K562 (cell line): ENCODE data around the gene CHAF1A.

Experiments used
- CHCHD3 ChIP-seq: fragments of 250-450 bp; sonication (Bioruptor Pico); IDR thresholded peaks from 2 replicates; pipeline ENCODE4 v2.1.2; 2022; ENCODE audit warnings: mild to moderate bottlenecking
- EZH2 ChIP-seq: IDR thresholded peaks from 2 replicates; pipeline ENCODE4 v1.6.1; 2012; ENCODE audit warnings: low read depth, mild to moderate bottlenecking, inconsistent platforms, low read length, borderline replicate concordance
- FOXP4 ChIP-seq: sonication (generic); formaldehyde crosslinking; IDR thresholded peaks from 2 replicates; pipeline ENCODE4 v1.8.0; 2022; ENCODE audit warnings: mild to moderate bottlenecking, missing genetic modification reagents, borderline replicate concordance
- JUND ChIP-seq, 2 experiments: IDR thresholded peaks; 2 replicates in 1 of 2; 3 replicates in 1 of 2; pipeline ENCODE4 v1.6.1; 2011; ENCODE audit warnings: borderline replicate concordance in 2 of 2, low read depth in 2 of 2, low read length in 2 of 2, improper control_type of control experiment in 1 of 2, missing biosample characterization in 1 of 2, missing genetic modification characterization in 1 of 2, missing genetic modification reagents in 1 of 2
- MAX ChIP-seq: sonication (generic); formaldehyde crosslinking; IDR thresholded peaks from 2 replicates; pipeline ENCODE4 v1.9.0; 2022; ENCODE audit warnings: mild to moderate bottlenecking, missing genetic modification reagents
- RB1 ChIP-seq: fragments of 450-650 bp; IDR thresholded peaks from 2 replicates; pipeline ENCODE4 v1.6.1; 2017; ENCODE audit warnings: low read depth, mild to moderate bottlenecking
- ZNF431 ChIP-seq: sonication (generic); formaldehyde crosslinking; IDR thresholded peaks from 2 replicates; pipeline ENCODE4 v1.8.0; 2022; ENCODE audit warnings: mild to moderate bottlenecking, missing genetic modification reagents
- TF ChIP-seq, protein P1 (sequence below): sonication (generic); formaldehyde crosslinking; IDR thresholded peaks from 2 replicates; pipeline ENCODE4 v1.8.0; 2023; ENCODE audit warnings: mild to moderate bottlenecking, missing genetic modification reagents

DNA sequence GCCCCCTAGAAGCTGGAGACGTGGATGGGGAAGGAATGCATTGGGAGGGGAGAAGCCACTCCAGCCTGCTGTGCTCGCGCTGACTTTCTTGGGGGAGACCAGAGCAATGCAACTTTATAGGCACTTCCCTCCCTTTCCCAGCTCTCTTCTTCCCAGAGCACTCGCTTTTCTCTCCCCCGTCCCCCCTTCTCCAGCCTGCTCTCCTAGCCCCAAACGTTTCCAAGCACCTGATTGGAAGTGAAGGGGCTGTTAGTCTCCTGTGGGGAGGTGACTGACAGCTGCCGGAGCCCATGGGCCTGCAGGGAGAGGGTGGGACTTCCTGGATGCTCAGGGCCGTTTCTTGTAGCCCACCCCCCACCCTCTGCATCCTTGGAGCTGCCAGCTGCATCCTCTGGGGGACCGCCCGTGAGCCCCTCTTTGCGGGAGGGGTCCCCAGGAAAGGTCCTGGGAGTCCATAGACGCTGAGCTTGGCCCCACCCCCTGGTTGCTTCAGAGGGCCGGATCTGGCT lies 72.1 kb downstream of the CHAF1A start:
- TF ChIP-seq MAX (no peak), FOXP4 (no peak), JUND (IDR thresholded peaks at IDR 0.05; ENCODE audit: borderline replicate concordance, low read depth, low read length) (no peak), JUND (tag; IDR thresholded peaks at IDR 0.05; ENCODE audit: borderline replicate concordance, low read depth, low read length) (no peak), ZNF431 (no peak), CHCHD3 (CRISPR knock-in tag) (no peak), EZH2 (no peak), RB1 (no peak)
- TF ChIP-seq, protein P1, sequence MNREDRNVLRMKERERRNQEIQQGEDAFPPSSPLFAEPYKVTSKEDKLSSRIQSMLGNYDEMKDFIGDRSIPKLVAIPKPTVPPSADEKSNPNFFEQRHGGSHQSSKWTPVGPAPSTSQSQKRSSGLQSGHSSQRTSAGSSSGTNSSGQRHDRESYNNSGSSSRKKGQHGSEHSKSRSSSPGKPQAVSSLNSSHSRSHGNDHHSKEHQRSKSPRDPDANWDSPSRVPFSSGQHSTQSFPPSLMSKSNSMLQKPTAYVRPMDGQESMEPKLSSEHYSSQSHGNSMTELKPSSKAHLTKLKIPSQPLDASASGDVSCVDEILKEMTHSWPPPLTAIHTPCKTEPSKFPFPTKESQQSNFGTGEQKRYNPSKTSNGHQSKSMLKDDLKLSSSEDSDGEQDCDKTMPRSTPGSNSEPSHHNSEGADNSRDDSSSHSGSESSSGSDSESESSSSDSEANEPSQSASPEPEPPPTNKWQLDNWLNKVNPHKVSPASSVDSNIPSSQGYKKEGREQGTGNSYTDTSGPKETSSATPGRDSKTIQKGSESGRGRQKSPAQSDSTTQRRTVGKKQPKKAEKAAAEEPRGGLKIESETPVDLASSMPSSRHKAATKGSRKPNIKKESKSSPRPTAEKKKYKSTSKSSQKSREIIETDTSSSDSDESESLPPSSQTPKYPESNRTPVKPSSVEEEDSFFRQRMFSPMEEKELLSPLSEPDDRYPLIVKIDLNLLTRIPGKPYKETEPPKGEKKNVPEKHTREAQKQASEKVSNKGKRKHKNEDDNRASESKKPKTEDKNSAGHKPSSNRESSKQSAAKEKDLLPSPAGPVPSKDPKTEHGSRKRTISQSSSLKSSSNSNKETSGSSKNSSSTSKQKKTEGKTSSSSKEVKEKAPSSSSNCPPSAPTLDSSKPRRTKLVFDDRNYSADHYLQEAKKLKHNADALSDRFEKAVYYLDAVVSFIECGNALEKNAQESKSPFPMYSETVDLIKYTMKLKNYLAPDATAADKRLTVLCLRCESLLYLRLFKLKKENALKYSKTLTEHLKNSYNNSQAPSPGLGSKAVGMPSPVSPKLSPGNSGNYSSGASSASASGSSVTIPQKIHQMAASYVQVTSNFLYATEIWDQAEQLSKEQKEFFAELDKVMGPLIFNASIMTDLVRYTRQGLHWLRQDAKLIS (CRISPR knock-in tag), result no peak
